Right atrium auricular region (tissue), 2 donors: ENCODE data around the gene PGAP3. TPM values are rescaled to one million over a fixed set of nuclear protein-coding genes. Genes with fewer than 3 reads are reported as not detected.

Experiments
- DNase-seq: peaks from one replicate; pipeline ENCODE4 v3.0.0-alpha.2; 2019; ENCODE audit warnings: low spot score
- H3K27ac ChIP-seq, 2 donors: fragments of 200-600 bp; sonication (generic); 1 replicate in 1 of 2; 2 replicates in 1 of 2; pipeline ENCODE4 v1.5.1; 2016 to 2019
- H3K27me3 ChIP-seq, 2 donors: fragments of 200-600 bp; sonication (generic); one replicate each; pipeline versions ENCODE4 v1.5.1 to v1.6.0; 2017 to 2019
- H3K36me3 ChIP-seq: fragments of 200-600 bp; sonication (generic); one replicate; pipeline ENCODE4 v1.5.1; 2016
- H3K4me1 ChIP-seq, 2 donors: fragments of 200-600 bp; sonication (generic); one replicate each; pipeline versions ENCODE4 v1.5.1 to v1.6.0; 2017 to 2019
- H3K4me3 ChIP-seq, 2 donors: fragments of 200-600 bp; sonication (generic); 1 replicate in 1 of 2; 2 replicates in 1 of 2; pipeline ENCODE4 v1.5.1; 2017 to 2019; ENCODE audit warnings: mild to moderate bottlenecking in 1 of 2, moderate library complexity in 1 of 2
- H3K9me3 ChIP-seq, 2 donors: fragments of 200-600 bp; sonication (generic); one replicate each; pipeline ENCODE4 v1.5.1; 2019
- total RNA-seq, 2 donors: library from RNA; depleted of rRNA; stranded (reverse); fragments of >200 nt; gene quantifications; one replicate each; pipeline ENCODE4 v1.1.0, GENCODE V29; 2016
- TF ChIP-seq, protein P1 (sequence below), 2 donors: fragments of 200-600 bp; sonication (generic); IDR thresholded peaks; one replicate each; pipeline ENCODE4 v1.5.1; 2019; ENCODE audit warnings: antibody characterized with exemption in 2 of 2

PGAP3 gene
- total RNA-seq, 2 donors from 2014 or later, result 14.0 to 21.6 TPM

DNA sequence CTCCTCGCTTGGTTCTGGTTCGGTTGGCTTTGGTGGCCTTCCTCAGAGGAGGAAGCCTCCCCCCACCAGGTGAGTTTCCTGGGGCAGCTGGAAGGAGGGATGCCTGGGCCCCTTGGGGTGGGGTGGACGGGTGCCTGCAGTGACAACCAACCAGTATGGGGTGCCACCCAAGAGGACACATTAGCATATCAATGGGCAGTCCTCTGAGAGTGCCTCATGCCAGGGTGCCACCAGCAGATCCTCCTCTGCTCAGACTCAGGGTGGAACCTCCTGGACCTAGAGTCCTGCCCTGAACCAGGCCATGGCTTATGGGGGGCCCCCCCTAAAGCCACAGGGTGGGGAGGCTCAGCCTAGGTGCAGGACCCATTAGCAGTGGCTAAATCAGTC, 58.4 kb downstream of the PGAP3 start:
- DNase-seq, result no peak
- Histone ChIP-seq H3K4me1 (peaks cover 0 to 15% of the 10 kb centered on the region in 2 donors), H3K27me3 (peaks cover 0 to 8% of the 10 kb centered on the region in 2 donors), H3K9me3 (no peaks in the 10 kb centered on the region), H3K4me3 (no peak overlapping the region), H3K27ac (no peak overlapping the region), H3K36me3 (no peaks in the 10 kb centered on the region)
- TF ChIP-seq, protein P1, sequence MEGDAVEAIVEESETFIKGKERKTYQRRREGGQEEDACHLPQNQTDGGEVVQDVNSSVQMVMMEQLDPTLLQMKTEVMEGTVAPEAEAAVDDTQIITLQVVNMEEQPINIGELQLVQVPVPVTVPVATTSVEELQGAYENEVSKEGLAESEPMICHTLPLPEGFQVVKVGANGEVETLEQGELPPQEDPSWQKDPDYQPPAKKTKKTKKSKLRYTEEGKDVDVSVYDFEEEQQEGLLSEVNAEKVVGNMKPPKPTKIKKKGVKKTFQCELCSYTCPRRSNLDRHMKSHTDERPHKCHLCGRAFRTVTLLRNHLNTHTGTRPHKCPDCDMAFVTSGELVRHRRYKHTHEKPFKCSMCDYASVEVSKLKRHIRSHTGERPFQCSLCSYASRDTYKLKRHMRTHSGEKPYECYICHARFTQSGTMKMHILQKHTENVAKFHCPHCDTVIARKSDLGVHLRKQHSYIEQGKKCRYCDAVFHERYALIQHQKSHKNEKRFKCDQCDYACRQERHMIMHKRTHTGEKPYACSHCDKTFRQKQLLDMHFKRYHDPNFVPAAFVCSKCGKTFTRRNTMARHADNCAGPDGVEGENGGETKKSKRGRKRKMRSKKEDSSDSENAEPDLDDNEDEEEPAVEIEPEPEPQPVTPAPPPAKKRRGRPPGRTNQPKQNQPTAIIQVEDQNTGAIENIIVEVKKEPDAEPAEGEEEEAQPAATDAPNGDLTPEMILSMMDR (IDR thresholded peaks at IDR 0.05), result no peak

DNA sequence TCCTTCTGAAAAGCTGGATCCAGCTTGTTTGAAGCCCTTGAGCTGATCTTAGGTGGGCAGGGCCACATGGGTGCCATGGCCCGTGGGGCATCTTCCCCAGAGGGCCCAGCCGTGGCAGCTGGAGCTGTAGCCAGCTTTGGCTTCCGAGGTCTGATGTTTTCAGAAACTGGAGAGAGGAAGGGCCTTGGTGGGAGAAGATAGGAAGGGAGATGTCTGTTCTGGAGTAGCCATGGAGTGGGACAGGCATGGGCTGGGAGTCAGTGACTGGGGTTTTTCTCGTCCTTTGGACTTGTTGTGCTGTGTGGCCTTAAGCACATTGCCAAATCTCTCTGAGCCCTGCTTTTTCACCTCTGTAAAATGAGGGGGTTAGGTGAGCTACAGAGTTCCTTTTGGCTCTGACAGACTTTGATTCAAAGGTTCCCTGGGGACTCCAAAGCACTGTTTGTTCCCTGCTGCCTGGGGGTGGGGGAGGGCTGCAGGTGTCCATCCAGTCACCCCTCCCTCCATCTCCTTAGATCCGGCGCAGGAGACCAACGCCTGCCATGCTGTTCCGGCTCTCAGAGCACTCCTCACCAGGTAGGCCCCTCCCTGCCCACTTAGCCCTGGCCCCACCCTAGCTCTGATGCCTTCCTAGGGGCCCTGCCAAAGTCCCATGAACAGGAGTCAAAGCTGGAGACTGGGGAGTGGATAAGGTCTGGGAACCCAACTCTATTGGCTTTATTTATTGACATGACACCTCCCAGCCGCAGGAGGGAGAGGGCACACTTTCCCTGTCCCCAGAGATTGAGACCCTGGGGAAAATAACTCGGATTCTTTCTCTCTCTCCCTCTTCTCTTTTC, 59.0 kb downstream of the PGAP3 start:
- H3K4me1 ChIP-seq, result peaks cover 0 to 14% of the 10 kb centered on the region in 2 donors
- no peaks in the 10 kb centered on the region for H3K36me3 ChIP-seq
- no peak for DNase-seq
- TF ChIP-seq, protein P1 (IDR thresholded peaks at IDR 0.05), result no peak
- H3K27me3 ChIP-seq, result peaks cover 0 to 8% of the 10 kb centered on the region in 2 donors
- H3K27ac ChIP-seq, result no peak overlapping the region
- H3K9me3 ChIP-seq, result no peaks in the 10 kb centered on the region
- H3K4me3 ChIP-seq, result no peak overlapping the region

DNA sequence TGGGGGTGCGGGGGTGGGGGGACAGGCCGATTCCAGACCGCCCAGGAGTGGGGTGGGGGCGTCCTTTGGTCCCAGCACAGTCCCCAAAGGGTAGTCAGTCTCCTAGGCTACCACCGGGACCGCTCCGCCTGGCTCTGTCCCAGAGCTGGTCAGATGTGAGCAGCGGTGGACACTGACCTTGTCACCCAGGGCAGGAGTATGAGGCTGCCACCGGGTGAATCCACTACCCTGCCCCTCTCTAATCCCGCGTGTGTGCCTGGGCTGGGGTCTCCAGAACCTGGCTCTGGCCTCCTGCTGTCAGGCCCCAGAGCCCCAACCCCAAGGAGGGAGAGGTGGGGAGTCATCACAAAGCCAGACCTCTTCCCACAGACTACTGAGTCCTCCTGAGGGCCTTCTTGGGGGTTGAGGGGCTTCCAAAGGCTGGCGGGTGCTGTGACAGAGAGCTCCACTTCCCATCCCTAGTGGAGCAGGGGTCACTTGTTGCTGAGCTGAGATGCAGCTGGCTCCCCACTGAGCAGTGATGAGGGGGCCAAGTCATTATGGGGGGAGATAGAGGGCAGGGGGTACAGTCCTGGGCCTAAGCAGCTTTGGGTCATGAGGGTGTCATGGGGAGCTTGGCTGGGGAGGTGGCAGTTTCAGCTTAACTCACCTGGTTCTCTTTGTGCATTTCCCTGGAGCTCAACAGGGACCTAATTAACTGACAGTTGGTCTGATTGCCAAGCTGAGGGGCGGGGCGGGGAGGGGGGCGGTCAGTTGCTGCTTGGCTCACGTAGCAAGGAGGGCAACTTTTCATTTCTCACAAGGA, 59.9 kb downstream of the PGAP3 start:
- Histone ChIP-seq H3K27ac (no peak overlapping the region), H3K36me3 (no peaks in the 10 kb centered on the region), H3K4me3 (peak overlapping the region in 1 of 2 donors; percentile 48), H3K27me3 (peaks cover 0 to 8% of the 10 kb centered on the region in 2 donors), H3K9me3 (no peaks in the 10 kb centered on the region), H3K4me1 (peaks cover 0 to 21% of the 10 kb centered on the region in 2 donors)
- DNase-seq, result no peak
- TF ChIP-seq, protein P1 (IDR thresholded peaks at IDR 0.05), result no peak

DNA sequence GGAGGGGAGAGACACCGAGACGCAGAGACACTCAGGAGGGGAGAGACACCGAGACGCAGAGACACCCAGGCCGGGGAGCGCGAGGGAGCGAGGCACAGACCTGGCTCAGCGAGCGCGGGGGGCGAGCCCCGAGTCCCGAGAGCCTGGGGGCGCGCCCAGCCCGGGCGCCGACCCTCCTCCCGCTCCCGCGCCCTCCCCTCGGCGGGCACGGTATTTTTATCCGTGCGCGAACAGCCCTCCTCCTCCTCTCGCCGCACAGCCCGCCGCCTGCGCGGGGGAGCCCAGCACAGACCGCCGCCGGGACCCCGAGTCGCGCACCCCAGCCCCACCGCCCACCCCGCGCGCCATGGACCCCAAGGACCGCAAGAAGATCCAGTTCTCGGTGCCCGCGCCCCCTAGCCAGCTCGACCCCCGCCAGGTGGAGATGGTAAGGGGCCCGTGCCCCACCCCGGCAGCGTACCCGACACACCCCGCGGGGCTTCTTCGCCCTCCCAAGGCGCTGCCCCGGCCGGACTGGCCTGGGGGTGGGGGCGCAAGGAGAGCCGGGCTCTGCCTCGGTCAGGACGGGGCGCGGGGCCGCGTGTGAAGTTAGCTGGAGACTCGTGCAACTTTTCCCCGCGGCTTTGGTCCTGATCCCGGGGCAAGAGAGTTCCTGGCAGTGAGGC, 60.7 kb downstream of the PGAP3 start:
- Histone ChIP-seq H3K4me3 (peak overlapping the region; percentile 48), H3K27ac (no peak overlapping the region), H3K36me3 (no peaks in the 10 kb centered on the region), H3K9me3 (no peaks in the 10 kb centered on the region), H3K4me1 (peaks cover 0 to 26% of the 10 kb centered on the region in 2 donors), H3K27me3 (peaks cover 0 to 8% of the 10 kb centered on the region in 2 donors)
- DNase-seq, result no peak
- TF ChIP-seq, protein P1 (IDR thresholded peaks at IDR 0.05), result no peak

DNA sequence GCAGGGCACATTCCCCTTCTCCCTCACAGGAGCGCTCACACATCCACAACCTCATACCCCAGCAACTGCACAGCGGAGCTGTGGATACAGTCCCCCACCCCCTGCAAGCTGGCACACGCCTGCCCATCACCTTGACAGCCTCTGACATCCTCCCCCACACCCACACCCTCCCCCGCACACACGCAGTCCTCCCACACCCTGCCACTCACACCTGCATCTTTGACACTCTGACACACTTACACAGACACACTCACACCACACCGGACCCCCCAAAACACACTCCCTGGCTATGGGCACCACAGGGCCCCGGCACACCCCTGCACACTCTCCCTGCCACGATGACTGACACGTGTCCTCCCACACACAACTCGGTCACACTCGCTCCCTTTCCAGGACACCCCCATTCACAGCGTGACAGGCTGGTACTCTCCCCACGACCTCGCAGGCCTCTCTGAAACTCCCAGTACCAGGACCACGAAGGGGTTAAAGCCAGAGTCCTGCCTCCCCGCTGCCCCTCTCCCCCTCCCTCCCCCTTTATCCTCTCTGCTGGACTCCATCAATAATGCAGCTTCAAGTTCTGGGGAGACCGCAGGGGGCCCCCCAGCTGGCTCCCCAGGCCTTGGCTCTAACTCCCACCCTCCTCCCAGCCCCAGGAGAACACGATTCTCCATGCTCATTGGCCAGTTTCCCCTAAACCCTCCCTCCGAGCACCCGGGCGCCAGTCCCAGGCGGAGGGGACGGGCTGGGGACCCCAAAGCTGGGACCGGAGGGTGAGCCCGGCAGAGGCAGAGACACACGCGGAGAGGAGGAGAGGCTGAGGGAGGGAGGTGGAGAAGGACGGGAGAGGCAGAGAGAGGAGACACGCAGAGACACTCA, 61.4 kb downstream of the PGAP3 start, which contains the start of gene PPP1R1B:
TSS of gene PPP1R1B (plus strand) at position 782 of the 876 bp plus-strand sequence. CDS start 441 bp downstream, outside the sequence.
- H3K4me3 ChIP-seq, result peak within 1 kb of the TSS; percentile 48
- H3K27ac ChIP-seq, result no peak within 1 kb of the TSS
- H3K4me1 ChIP-seq, result peaks cover 0 to 27% of the 10 kb centered on the region in 2 donors
- H3K9me3 ChIP-seq, result no peaks in the 10 kb centered on the region
- H3K27me3 ChIP-seq, result peaks cover 0 to 8% of the 10 kb centered on the region in 2 donors
- TF ChIP-seq, protein P1 (IDR thresholded peaks at IDR 0.05), result no peak
- no peaks in the 10 kb centered on the region for H3K36me3 ChIP-seq
- DNase-seq, result no peak
